Astrocyte of the cerebellum (primary cell): Measurements from ENCODE around the gene BACE2.
A peak's percentile ranks its signal among the peaks of the same experiment; 100 is the strongest.

ENCODE experiments used
- DNase-seq: peaks from one replicate; pipeline ENCODE4 v3.0.0-alpha.2; 2011; ENCODE audit warnings: low read depth
- H3K4me3 ChIP-seq: 2 replicates; pipeline ENCODE4 v1.5.1; 2011; ENCODE audit warnings: mild to moderate bottlenecking, low read depth, low read length, moderate library complexity
- in situ Hi-C: cut with HindIII; loops from 2 replicates; pipeline ENCODE4 v1.10.0; 2017; ENCODE audit warnings: low sequenced_read_pairs
- TF ChIP-seq, protein P1 (sequence below): IDR thresholded peaks from 2 replicates; pipeline ENCODE4 v1.5.1; 2012; ENCODE audit warnings: low read length, low read depth, moderate library complexity, mild to moderate bottlenecking; ENCODE audit errors: missing control alignments

Gene BACE2

DNA sequence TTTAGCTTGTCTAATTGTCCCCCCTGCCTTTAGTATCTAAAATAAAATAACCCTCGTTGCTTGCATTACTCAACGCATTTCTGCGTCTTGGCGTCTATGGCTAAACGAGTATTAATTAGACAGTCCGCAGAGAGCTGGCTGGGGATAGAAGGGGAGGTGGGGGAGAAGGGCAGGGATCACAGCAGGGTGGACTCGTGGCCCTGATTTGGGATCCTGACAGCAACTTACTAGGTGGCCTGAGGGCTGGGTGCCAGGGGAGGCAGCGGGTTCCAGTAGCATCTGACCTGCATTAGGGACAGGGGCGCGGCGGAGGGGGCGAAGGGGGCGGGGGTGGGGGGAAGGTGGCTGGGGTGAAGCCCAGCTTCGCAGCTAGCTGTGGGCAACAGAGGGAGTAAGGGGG lies 1.1 kb upstream of the BACE2 start:
- no peak for DNase-seq
- in situ Hi-C loops = no loop called here
- H3K4me3 ChIP-seq = peak overlapping the region; percentile 85

GRCh38 chr21:41168391-41169257 lies 664 bp downstream of the BACE2 start:
- DNase-seq = peak; percentile 48
- in situ Hi-C loops = no loop called here
- peak overlapping the region; percentile 85 for H3K4me3 ChIP-seq
- TF ChIP-seq, protein P1, sequence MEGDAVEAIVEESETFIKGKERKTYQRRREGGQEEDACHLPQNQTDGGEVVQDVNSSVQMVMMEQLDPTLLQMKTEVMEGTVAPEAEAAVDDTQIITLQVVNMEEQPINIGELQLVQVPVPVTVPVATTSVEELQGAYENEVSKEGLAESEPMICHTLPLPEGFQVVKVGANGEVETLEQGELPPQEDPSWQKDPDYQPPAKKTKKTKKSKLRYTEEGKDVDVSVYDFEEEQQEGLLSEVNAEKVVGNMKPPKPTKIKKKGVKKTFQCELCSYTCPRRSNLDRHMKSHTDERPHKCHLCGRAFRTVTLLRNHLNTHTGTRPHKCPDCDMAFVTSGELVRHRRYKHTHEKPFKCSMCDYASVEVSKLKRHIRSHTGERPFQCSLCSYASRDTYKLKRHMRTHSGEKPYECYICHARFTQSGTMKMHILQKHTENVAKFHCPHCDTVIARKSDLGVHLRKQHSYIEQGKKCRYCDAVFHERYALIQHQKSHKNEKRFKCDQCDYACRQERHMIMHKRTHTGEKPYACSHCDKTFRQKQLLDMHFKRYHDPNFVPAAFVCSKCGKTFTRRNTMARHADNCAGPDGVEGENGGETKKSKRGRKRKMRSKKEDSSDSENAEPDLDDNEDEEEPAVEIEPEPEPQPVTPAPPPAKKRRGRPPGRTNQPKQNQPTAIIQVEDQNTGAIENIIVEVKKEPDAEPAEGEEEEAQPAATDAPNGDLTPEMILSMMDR = peak; percentile 11

More for the DNA sequence above, 1.1 kb upstream of the BACE2 start:
- TF ChIP-seq, protein P1 = no peak

DNA sequence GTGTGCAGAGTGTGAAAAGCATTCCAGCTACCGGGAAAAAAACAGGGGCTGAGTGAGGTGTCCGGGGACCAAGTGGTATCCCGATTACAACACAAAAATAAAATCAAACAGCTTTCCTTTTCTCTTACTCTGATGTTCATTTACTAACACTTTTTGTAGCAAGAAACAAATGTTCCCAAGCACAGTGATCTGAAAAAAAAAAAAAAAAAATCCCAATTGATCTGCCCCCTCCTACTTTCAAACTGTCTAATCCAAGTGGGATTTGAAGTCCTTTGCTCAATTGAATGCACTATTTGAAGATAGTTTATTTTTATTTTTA lies 1.3 kb downstream of the BACE2 start:
- DNase-seq = no peak
- TF ChIP-seq, protein P1 = no peak
- in situ Hi-C loops = no loop called here
- peak overlapping the region; percentile 85 for H3K4me3 ChIP-seq

DNA sequence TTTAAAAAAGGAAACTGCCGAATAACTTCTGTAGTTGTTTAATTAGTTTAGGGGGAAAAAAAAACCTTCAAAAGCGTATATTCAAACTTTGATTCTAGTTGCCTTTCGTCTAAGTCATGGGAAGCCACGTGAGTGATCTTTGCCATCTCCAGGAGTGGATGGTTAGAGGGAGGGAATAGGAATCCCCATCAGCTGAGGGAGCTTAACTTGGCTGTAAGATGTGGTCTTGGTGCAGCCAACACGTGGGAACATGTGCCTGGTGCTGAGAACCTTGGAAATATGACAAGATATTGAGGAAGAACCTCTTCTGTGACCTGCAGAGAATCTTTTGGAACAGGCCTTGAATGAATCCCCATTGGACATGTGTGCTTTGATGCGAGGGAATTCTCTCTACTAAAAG lies 1.7 kb downstream of the BACE2 start:
- no peak for DNase-seq
- peak overlapping the region; percentile 85 for H3K4me3 ChIP-seq
- TF ChIP-seq, protein P1 = no peak
- in situ Hi-C loops = no loop called here

- no peak for DNase-seq
- H3K4me3 ChIP-seq = no peak overlapping the region
- in situ Hi-C loops = no loop called here
- TF ChIP-seq, protein P1 = peak; percentile 80
Measured at GRCh38 chr21:41170442-41170841, 2.5 kb downstream of the BACE2 start.

DNA sequence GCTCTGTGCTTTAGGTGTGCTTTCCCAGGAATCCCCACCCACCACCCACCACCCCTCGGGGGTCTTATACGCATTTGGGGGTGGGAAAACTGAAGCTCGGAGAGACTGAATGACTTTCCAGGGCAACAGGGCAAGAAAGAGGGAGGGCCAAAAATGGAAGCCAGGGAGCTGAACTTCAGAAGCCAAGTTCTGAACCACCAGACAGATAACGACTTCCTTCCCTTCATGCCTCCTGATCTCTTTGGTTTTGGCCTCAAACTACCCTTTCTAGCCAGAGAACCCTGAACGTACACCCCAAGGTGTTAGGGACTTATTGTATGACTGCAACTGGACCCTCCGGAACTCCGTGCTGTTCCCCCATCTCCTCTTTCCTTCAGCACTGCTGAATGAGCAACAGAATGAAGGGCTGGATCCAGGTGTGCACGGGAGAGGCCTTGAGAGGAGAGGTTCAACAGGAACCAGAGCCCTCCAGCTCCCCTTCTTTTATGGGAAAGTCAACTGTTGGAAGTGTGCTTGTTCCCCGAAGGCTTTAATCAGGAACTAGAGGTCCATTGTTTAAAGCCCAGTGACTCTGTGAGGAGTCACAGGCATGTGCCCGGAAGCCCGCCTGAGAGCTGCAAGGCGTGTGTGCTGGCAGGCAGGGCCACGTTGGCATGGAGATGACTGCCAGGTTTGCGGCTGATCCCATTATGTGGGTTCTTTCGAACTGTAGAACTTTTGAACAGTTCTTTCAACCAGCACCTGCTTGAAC lies 3.1 kb downstream of the BACE2 start:
- no peak overlapping the region for H3K4me3 ChIP-seq
- TF ChIP-seq, protein P1 = no peak
- DNase-seq = no peak
- in situ Hi-C loops = no loop called here
